Sigmoid colon (tissue), 4 donors: Measurements from ENCODE around the gene LINGO3.

ENCODE experiments used
- POLR2A ChIP-seq, 2 donors: fragments of 450-650 bp; IDR thresholded peaks; one replicate each; pipeline ENCODE4 v1.6.1; 2016; ENCODE audit warnings: antibody characterized with exemption in 2 of 2, mild to moderate bottlenecking in 2 of 2, moderate library complexity in 2 of 2
- POLR2AphosphoS5 ChIP-seq, 4 donors: sonication (generic); formaldehyde crosslinking; IDR thresholded peaks; one replicate each; pipeline ENCODE4 v1.6.1; 2017; ENCODE audit warnings: antibody characterized with exemption in 4 of 4

- TF ChIP-seq POLR2AphosphoS5 (IDR thresholded peaks at IDR 0.05) (no peak), POLR2A (IDR thresholded peaks at IDR 0.05) (no peak)
Observed at GRCh38 chr19:2355168-2356035, 47.4 kb upstream of the LINGO3 start.
